Epithelial cell of proximal tubule (primary cell): ENCODE data around the gene NME3. TPM values are rescaled to one million over a fixed set of nuclear protein-coding genes. Genes with fewer than 3 reads are reported as not detected.

ENCODE experiments used
- DNase-seq: peaks from one replicate; pipeline ENCODE4 v3.0.0-alpha.2; 2011; ENCODE audit warnings: low read depth
- H3K4me3 ChIP-seq: 2 replicates; pipeline ENCODE4 v1.5.1; 2011; ENCODE audit warnings: low read depth, mild to moderate bottlenecking, low read length
- CTCF ChIP-seq: conservative IDR thresholded peaks from 2 replicates; pipeline ENCODE4 v1.5.1; 2012; ENCODE audit warnings: low read depth, mild to moderate bottlenecking, low read length
- total RNA-seq: library from RNA; depleted of rRNA; stranded (reverse); fragments of >200 nt; gene quantifications from 2 replicates; pipeline ENCODE4 v1.2.3, GENCODE V29; 2015

NME3 gene
- total RNA-seq, 1 donor from 2014 or later: 50.5 TPM

- no peak for TF ChIP-seq CTCF
- DNase-seq: no peak
Observed at GRCh38 chr16:1762879-1763520, 8.3 kb downstream of the NME3 start.

GRCh38 chr16:1762196-1762878, 9.0 kb downstream of the NME3 start:
- no peak for TF ChIP-seq CTCF
- H3K4me3 ChIP-seq: no peak overlapping the region
- no peak for DNase-seq

More at GRCh38 chr16:1762879-1763520, 8.3 kb downstream of the NME3 start:
- H3K4me3 ChIP-seq: no peak overlapping the region

GRCh38 chr16:1761751-1762150, 9.6 kb downstream of the NME3 start:
- no peak overlapping the region for H3K4me3 ChIP-seq
- TF ChIP-seq CTCF: no peak
- DNase-seq: no peak

- no peak for TF ChIP-seq CTCF
- H3K4me3 ChIP-seq: no peak overlapping the region
Observed at GRCh38 chr16:1760911-1761310, 10.4 kb downstream of the NME3 start.

GRCh38 chr16:1759511-1759910, 11.8 kb downstream of the NME3 start:
- TF ChIP-seq CTCF: no peak
- no peak for DNase-seq
- no peak overlapping the region for H3K4me3 ChIP-seq

More at GRCh38 chr16:1760911-1761310, 10.4 kb downstream of the NME3 start:
- no peak for DNase-seq

- no peak for TF ChIP-seq CTCF
- H3K4me3 ChIP-seq: no peak overlapping the region
- DNase-seq: no peak
Observed at GRCh38 chr16:1758923-1759322, 12.4 kb downstream of the NME3 start.
